GM19099 (cell line): ENCODE data around the gene ROS1.

Experiments
- POLR2A ChIP-seq: IDR thresholded peaks from 3 replicates; pipeline ENCODE4 v1.6.1; 2011; ENCODE audit warnings: low read depth; ENCODE audit not compliant: insufficient read length; ENCODE audit errors: extremely low read depth

The ROS1 gene

DNA sequence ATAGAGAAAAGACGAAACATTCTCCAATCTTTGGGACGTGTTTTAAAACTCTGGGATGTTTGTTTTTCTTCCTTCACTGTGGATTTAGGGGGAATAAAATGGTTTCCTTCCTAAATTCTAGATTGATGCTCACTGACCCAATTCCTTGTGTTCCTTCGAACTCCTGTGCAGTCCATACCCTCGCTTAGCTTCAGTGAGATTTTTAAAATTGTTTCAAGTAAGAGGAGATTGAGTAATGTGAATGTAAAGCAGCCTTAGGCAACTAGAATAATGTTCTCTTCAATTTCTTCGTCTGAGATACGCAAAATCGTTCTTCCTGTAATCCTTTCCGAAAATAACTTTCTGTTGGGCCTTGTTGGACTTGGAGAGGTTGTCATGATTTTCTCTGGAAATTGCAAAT, 162.9 kb downstream of the ROS1 start:
- no peak for TF ChIP-seq POLR2A

DNA sequence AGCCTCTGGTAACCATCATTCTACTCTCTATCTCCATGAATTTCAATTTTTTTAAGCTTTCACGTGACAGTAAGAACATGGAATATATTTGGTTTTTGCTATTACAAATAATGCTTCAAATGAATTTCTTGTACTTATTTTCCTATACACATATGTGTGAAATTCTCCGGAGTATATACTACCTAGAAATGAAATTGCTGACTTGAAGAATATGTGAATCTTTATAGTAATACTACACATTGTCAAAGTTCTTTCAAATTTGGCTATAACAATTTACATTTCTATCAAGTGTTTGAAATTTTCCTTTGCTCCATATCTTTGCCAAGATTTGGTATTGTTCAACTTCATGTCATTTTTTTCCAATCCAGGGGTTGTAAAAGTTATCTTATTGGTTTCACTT, 172.0 kb downstream of the ROS1 start:
- no peak for TF ChIP-seq POLR2A
